ENCODE measurements around the gene MACROD2. TPM values are rescaled to one million over a fixed set of nuclear protein-coding genes. Genes with fewer than 3 reads are reported as not detected.

MACROD2 gene
- total RNA-seq, 2 donors from 2014 or later = 0.95 to 4.2 TPM

GRCh38 chr20:14609328-14610221 is 614.3 kb downstream of the MACROD2 start:
- Histone ChIP-seq H3K4me1 (ENCODE audit: control insufficient read depth in 1 of 2, low read depth in 2 of 2) (no peaks in the 10 kb centered on the region), H3K4me3 (no peak overlapping the region), H3K9me3 (no peaks in the 10 kb centered on the region), H3K27ac (no peak overlapping the region), H3K27me3 (replicated peaks; ENCODE audit: insufficient read depth) (no peaks in the 10 kb centered on the region), H3K36me3 (no peaks in the 10 kb centered on the region)
- no peak for ATAC-seq (ENCODE audit: insufficient number of reproducible peaks, low FRiP score, low read depth)
- DNase-seq (ENCODE audit: low spot score) = no peak
- no peak for TF ChIP-seq CTCF (IDR thresholded peaks at IDR 0.05)

GRCh38 chr20:14611479-14611878 is 616.2 kb downstream of the MACROD2 start:
- no peak for TF ChIP-seq CTCF (IDR thresholded peaks at IDR 0.05)
- H3K4me1 ChIP-seq (ENCODE audit: control insufficient read depth in 1 of 2, low read depth in 2 of 2) = no peaks in the 10 kb centered on the region
- no peak for DNase-seq (ENCODE audit: low spot score)
- H3K27me3 ChIP-seq (replicated peaks; ENCODE audit: insufficient read depth) = no peaks in the 10 kb centered on the region
- ATAC-seq (ENCODE audit: insufficient number of reproducible peaks, low FRiP score, low read depth) = no peak
- no peak overlapping the region for H3K4me3 ChIP-seq
- H3K27ac ChIP-seq = no peak overlapping the region
- H3K9me3 ChIP-seq = no peaks in the 10 kb centered on the region
- no peaks in the 10 kb centered on the region for H3K36me3 ChIP-seq

GRCh38 chr20:14612391-14612790 is 617.1 kb downstream of the MACROD2 start:
- DNase-seq (ENCODE audit: low spot score) = no peak
- Histone ChIP-seq H3K27me3 (replicated peaks; ENCODE audit: insufficient read depth) (no peaks in the 10 kb centered on the region), H3K27ac (no peak overlapping the region), H3K36me3 (no peaks in the 10 kb centered on the region), H3K4me3 (no peak overlapping the region), H3K4me1 (ENCODE audit: control insufficient read depth in 1 of 2, low read depth in 2 of 2) (no peaks in the 10 kb centered on the region), H3K9me3 (no peaks in the 10 kb centered on the region)
- no peak for TF ChIP-seq CTCF (IDR thresholded peaks at IDR 0.05)
- ATAC-seq (ENCODE audit: insufficient number of reproducible peaks, low FRiP score, low read depth) = no peak

GRCh38 chr20:14616003-14616402 is 620.7 kb downstream of the MACROD2 start:
- Histone ChIP-seq H3K4me1 (ENCODE audit: control insufficient read depth in 1 of 2, low read depth in 2 of 2) (no peaks in the 10 kb centered on the region), H3K36me3 (no peaks in the 10 kb centered on the region), H3K9me3 (no peaks in the 10 kb centered on the region), H3K27me3 (replicated peaks; ENCODE audit: insufficient read depth) (no peaks in the 10 kb centered on the region), H3K27ac (no peak overlapping the region), H3K4me3 (no peak overlapping the region)
- no peak for TF ChIP-seq CTCF (IDR thresholded peaks at IDR 0.05)
- DNase-seq (ENCODE audit: low spot score) (no peak), ATAC-seq (ENCODE audit: insufficient number of reproducible peaks, low FRiP score, low read depth) (no peak)

GRCh38 chr20:14617123-14617522 is 621.8 kb downstream of the MACROD2 start:
- Histone ChIP-seq H3K36me3 (no peaks in the 10 kb centered on the region), H3K4me1 (ENCODE audit: control insufficient read depth in 1 of 2, low read depth in 2 of 2) (no peaks in the 10 kb centered on the region), H3K27me3 (replicated peaks; ENCODE audit: insufficient read depth) (no peaks in the 10 kb centered on the region), H3K27ac (no peak overlapping the region), H3K4me3 (no peak overlapping the region), H3K9me3 (no peaks in the 10 kb centered on the region)
- DNase-seq (ENCODE audit: low spot score) (no peak), ATAC-seq (ENCODE audit: insufficient number of reproducible peaks, low FRiP score, low read depth) (no peak)
- no peak for TF ChIP-seq CTCF (IDR thresholded peaks at IDR 0.05)
